GM23338 (cell line): ENCODE data around the gene ZNRF2. TPM values are rescaled to one million over a fixed set of nuclear protein-coding genes. Genes with fewer than 3 reads are reported as not detected.

Source experiments
- ATAC-seq: fragments of 200-7000 bp; cut with Tn5 transposase; 3 replicates; pipeline ENCODE4 v1.9.1; 2020
- DNase-seq: peaks from one replicate; pipeline ENCODE4 v3.0.0-alpha.2; 2015; ENCODE audit warnings: low spot score
- H2AFZ ChIP-seq: fragments of 200-600 bp; sonication (generic); 2 replicates; pipeline ENCODE4 v1.8.0; 2016; ENCODE audit warnings: antibody characterized with exemption, mild to moderate bottlenecking, moderate library complexity
- H3F3A ChIP-seq: fragments of 200-600 bp; sonication (generic); replicated peaks from 2 replicates; pipeline ENCODE4 v1.8.0; 2017; ENCODE audit warnings: antibody characterized with exemption, mixed run types, low read depth
- H3K27ac ChIP-seq: fragments of 200-600 bp; sonication (generic); 2 replicates; pipeline ENCODE4 v1.6.1; 2016; ENCODE audit warnings: low read depth
- H3K27me3 ChIP-seq: fragments of 200-600 bp; sonication (generic); 2 replicates; pipeline ENCODE4 v1.8.0; 2016; ENCODE audit warnings: mild to moderate bottlenecking, mixed run types, moderate library complexity; ENCODE audit not compliant: insufficient read depth
- H3K36me3 ChIP-seq: fragments of 200-600 bp; sonication (generic); 2 replicates; pipeline ENCODE4 v1.8.0; 2016; ENCODE audit warnings: mild to moderate bottlenecking; ENCODE audit not compliant: insufficient read depth
- H3K4me1 ChIP-seq: fragments of 200-600 bp; sonication (generic); 2 replicates; pipeline ENCODE4 v1.8.0; 2016; ENCODE audit warnings: mild to moderate bottlenecking, moderate library complexity; ENCODE audit not compliant: insufficient read depth
- H3K4me2 ChIP-seq: fragments of 200-600 bp; sonication (generic); 2 replicates; pipeline ENCODE4 v1.7.1; 2017; ENCODE audit warnings: mixed run types
- H3K4me3 ChIP-seq: fragments of 200-600 bp; sonication (generic); 2 replicates; pipeline ENCODE4 v1.6.1; 2016; ENCODE audit warnings: mixed run types
- H3K79me2 ChIP-seq: fragments of 200-600 bp; sonication (generic); replicated peaks from 2 replicates; pipeline ENCODE4 v1.8.0; 2017; ENCODE audit warnings: mild to moderate bottlenecking; ENCODE audit not compliant: insufficient read depth
- H3K9me2 ChIP-seq: fragments of 200-600 bp; sonication (generic); 2 replicates; pipeline ENCODE4 v1.8.0; 2017; ENCODE audit not compliant: insufficient read depth
- H4K20me1 ChIP-seq: fragments of 200-600 bp; sonication (generic); replicated peaks from 2 replicates; pipeline ENCODE4 v1.8.0; 2017; ENCODE audit warnings: mild to moderate bottlenecking; ENCODE audit not compliant: insufficient read depth
- H3K27ac Mint-ChIP-seq: 2 replicates; pipeline ENCODE4 v1.8.0; 2020; ENCODE audit warnings: inconsistent platforms, mild to moderate bottlenecking, moderate library complexity, mixed read lengths
- H3K27me3 Mint-ChIP-seq: 3 replicates; pipeline ENCODE4 v1.8.0; 2022; ENCODE audit warnings: low read depth, mild to moderate bottlenecking, moderate library complexity, mixed read lengths, inconsistent platforms; ENCODE audit not compliant: insufficient read depth, poor library complexity
- H3K36me3 Mint-ChIP-seq: 3 replicates; pipeline ENCODE4 v1.8.0; 2021; ENCODE audit warnings: low read depth, mild to moderate bottlenecking, inconsistent platforms, moderate library complexity, mixed read lengths
- H3K4me1 Mint-ChIP-seq: 3 replicates; pipeline ENCODE4 v1.8.0; 2020; ENCODE audit warnings: mild to moderate bottlenecking, inconsistent platforms, mixed read lengths
- H3K4me3 Mint-ChIP-seq: 3 replicates; pipeline ENCODE4 v1.8.0; 2021; ENCODE audit warnings: moderate library complexity, mild to moderate bottlenecking, inconsistent platforms, mixed read lengths
- H3K9me3 Mint-ChIP-seq: 3 replicates; pipeline ENCODE4 v1.8.0; 2020; ENCODE audit warnings: moderate library complexity, mild to moderate bottlenecking, inconsistent platforms, mixed read lengths
- CREB1 ChIP-seq: fragments of 250-450 bp; sonication (Bioruptor Pico); IDR thresholded peaks from 2 replicates; pipeline ENCODE4 v1.5.0; 2020; ENCODE audit warnings: low read depth, mild to moderate bottlenecking, moderate library complexity
- EZH2 ChIP-seq: fragments of 200-600 bp; sonication (generic); IDR thresholded peaks from one replicate; pipeline ENCODE4 v1.8.0; 2017; ENCODE audit warnings: antibody characterized with exemption, mild to moderate bottlenecking, low read depth; ENCODE audit not compliant: unreplicated experiment
- EZH2phosphoT487 ChIP-seq: fragments of 200-600 bp; sonication (generic); IDR thresholded peaks from one replicate; pipeline ENCODE4 v1.8.1; 2018; ENCODE audit warnings: antibody characterized with exemption; ENCODE audit not compliant: unreplicated experiment
- JUNB ChIP-seq: IDR thresholded peaks from one replicate; pipeline ENCODE4 v1.6.1; 2016; ENCODE audit warnings: antibody characterized with exemption; ENCODE audit not compliant: unreplicated experiment
- NANOG ChIP-seq: IDR thresholded peaks from 2 replicates; pipeline ENCODE4 v1.6.1; 2016; ENCODE audit warnings: antibody characterized with exemption, borderline replicate concordance
- POLR2AphosphoS5 ChIP-seq: IDR thresholded peaks from 2 replicates; pipeline ENCODE4 v1.6.1; 2016; ENCODE audit warnings: antibody characterized with exemption, low read depth
- STAT1 ChIP-seq: IDR thresholded peaks from one replicate; pipeline ENCODE4 v1.6.1; 2016; ENCODE audit warnings: antibody characterized with exemption; ENCODE audit not compliant: unreplicated experiment
- ZNF114 ChIP-seq: fragments of 250-450 bp; sonication (Bioruptor Pico); IDR thresholded peaks from 2 replicates; pipeline ENCODE4 v1.5.0; 2020; ENCODE audit warnings: mild to moderate bottlenecking, moderate library complexity
- ZNF331 ChIP-seq: fragments of 250-450 bp; sonication (Bioruptor Pico); IDR thresholded peaks from 2 replicates; pipeline ENCODE4 v1.5.0; 2020; ENCODE audit warnings: low read depth, mild to moderate bottlenecking, moderate library complexity
- polyA plus RNA-seq: library from polyadenylated mRNA; unstranded; fragments of >200 nt; fragmentation: Nextera tagmentation; extraction: Ambion mirVana; gene quantifications from 2 replicates; pipeline ENCODE4 v1.2.1, GENCODE V29; 2016
- total RNA-seq: library from RNA; depleted of rRNA; stranded (reverse); fragments of >200 nt; shearing (Covaris generic); gene quantifications from 2 replicates; pipeline ENCODE4 v1.2.3, GENCODE V29; 2014
- TF ChIP-seq, protein P1 (sequence below): IDR thresholded peaks from one replicate; pipeline ENCODE4 v1.6.1; 2018; ENCODE audit warnings: antibody characterized with exemption; ENCODE audit not compliant: unreplicated experiment
- TF ChIP-seq, protein P2 (sequence below): IDR thresholded peaks from 2 replicates; pipeline ENCODE4 v1.6.1; 2016; ENCODE audit warnings: antibody characterized with exemption
- TF ChIP-seq, protein P3 (sequence below): fragments of 250-450 bp; sonication (Bioruptor Pico); IDR thresholded peaks from 2 replicates; pipeline ENCODE4 v1.5.0; 2020; ENCODE audit warnings: mild to moderate bottlenecking, moderate library complexity
- TF ChIP-seq, protein P4 (sequence below), 2 experiments: fragments of 200-600 bp in 1 of 2; sonication (generic) in 1 of 2; conservative IDR thresholded peaks; 2 replicates each; pipeline versions ENCODE4 v1.5.1 to v1.6.1; 2016 to 2017; ENCODE audit warnings: antibody characterized with exemption in 2 of 2, low read depth in 2 of 2, mild to moderate bottlenecking in 2 of 2, moderate library complexity in 1 of 2

ZNRF2 gene
- total and polyA plus RNA-seq, 2 experiments from 2014 or later, result 6.0 to 34.7 TPM

DNA sequence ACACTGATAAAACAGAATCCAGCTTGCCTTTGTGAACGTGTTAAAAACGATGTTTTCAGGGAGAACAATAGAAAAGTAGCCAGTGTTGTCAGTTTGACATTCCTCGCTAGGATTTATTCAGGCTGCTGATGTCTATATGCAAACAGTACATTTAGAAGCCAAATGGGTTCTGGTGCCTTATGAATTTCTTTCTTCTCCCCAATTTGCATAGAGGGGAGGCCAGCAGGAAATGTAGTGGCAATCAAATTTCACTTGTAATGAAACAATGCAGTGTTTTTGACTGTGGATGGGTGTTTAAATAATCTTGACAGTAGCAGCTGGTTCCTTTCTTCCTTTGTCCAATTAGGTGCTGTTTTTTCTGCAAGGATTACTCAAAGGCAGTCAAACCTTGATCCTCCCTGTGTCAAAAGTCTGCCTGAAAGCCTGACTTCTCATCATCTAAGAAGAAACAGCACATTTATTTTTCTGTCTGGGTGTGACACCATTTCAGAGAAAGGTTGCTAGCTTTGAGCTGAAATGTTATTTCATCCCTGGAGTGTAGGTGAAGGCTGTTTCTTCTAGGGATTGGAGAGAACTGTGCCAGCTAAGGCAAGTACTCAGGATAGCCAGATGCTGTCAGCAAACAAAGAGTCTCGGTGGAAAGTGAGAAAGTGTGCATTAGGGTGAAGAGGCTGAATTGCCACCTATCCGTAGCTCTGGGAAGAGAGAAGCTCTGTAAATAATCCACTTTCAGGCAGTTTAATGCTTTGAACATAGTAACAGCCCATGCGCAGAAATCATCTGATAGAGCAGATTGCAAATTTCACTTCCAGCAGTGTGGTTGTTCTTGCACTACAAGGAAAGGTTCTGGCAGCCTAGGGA, 36.6 kb upstream of the ZNRF2 start:
- no peak for ATAC-seq
- H3K4me3 Mint-ChIP-seq, result no peak overlapping the region
- TF ChIP-seq JUNB (no peak), POLR2AphosphoS5 (no peak), ZNF331 (CRISPR knock-in tag) (no peak), EZH2phosphoT487 (no peak), STAT1 (no peak), ZNF114 (CRISPR knock-in tag) (no peak), EZH2 (no peak), CREB1 (no peak), NANOG (no peak)
- TF ChIP-seq, protein P1, sequence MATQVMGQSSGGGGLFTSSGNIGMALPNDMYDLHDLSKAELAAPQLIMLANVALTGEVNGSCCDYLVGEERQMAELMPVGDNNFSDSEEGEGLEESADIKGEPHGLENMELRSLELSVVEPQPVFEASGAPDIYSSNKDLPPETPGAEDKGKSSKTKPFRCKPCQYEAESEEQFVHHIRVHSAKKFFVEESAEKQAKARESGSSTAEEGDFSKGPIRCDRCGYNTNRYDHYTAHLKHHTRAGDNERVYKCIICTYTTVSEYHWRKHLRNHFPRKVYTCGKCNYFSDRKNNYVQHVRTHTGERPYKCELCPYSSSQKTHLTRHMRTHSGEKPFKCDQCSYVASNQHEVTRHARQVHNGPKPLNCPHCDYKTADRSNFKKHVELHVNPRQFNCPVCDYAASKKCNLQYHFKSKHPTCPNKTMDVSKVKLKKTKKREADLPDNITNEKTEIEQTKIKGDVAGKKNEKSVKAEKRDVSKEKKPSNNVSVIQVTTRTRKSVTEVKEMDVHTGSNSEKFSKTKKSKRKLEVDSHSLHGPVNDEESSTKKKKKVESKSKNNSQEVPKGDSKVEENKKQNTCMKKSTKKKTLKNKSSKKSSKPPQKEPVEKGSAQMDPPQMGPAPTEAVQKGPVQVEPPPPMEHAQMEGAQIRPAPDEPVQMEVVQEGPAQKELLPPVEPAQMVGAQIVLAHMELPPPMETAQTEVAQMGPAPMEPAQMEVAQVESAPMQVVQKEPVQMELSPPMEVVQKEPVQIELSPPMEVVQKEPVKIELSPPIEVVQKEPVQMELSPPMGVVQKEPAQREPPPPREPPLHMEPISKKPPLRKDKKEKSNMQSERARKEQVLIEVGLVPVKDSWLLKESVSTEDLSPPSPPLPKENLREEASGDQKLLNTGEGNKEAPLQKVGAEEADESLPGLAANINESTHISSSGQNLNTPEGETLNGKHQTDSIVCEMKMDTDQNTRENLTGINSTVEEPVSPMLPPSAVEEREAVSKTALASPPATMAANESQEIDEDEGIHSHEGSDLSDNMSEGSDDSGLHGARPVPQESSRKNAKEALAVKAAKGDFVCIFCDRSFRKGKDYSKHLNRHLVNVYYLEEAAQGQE, result no peak
- TF ChIP-seq, protein P2, sequence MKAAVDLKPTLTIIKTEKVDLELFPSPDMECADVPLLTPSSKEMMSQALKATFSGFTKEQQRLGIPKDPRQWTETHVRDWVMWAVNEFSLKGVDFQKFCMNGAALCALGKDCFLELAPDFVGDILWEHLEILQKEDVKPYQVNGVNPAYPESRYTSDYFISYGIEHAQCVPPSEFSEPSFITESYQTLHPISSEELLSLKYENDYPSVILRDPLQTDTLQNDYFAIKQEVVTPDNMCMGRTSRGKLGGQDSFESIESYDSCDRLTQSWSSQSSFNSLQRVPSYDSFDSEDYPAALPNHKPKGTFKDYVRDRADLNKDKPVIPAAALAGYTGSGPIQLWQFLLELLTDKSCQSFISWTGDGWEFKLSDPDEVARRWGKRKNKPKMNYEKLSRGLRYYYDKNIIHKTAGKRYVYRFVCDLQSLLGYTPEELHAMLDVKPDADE, result no peak
- TF ChIP-seq, protein P3, sequence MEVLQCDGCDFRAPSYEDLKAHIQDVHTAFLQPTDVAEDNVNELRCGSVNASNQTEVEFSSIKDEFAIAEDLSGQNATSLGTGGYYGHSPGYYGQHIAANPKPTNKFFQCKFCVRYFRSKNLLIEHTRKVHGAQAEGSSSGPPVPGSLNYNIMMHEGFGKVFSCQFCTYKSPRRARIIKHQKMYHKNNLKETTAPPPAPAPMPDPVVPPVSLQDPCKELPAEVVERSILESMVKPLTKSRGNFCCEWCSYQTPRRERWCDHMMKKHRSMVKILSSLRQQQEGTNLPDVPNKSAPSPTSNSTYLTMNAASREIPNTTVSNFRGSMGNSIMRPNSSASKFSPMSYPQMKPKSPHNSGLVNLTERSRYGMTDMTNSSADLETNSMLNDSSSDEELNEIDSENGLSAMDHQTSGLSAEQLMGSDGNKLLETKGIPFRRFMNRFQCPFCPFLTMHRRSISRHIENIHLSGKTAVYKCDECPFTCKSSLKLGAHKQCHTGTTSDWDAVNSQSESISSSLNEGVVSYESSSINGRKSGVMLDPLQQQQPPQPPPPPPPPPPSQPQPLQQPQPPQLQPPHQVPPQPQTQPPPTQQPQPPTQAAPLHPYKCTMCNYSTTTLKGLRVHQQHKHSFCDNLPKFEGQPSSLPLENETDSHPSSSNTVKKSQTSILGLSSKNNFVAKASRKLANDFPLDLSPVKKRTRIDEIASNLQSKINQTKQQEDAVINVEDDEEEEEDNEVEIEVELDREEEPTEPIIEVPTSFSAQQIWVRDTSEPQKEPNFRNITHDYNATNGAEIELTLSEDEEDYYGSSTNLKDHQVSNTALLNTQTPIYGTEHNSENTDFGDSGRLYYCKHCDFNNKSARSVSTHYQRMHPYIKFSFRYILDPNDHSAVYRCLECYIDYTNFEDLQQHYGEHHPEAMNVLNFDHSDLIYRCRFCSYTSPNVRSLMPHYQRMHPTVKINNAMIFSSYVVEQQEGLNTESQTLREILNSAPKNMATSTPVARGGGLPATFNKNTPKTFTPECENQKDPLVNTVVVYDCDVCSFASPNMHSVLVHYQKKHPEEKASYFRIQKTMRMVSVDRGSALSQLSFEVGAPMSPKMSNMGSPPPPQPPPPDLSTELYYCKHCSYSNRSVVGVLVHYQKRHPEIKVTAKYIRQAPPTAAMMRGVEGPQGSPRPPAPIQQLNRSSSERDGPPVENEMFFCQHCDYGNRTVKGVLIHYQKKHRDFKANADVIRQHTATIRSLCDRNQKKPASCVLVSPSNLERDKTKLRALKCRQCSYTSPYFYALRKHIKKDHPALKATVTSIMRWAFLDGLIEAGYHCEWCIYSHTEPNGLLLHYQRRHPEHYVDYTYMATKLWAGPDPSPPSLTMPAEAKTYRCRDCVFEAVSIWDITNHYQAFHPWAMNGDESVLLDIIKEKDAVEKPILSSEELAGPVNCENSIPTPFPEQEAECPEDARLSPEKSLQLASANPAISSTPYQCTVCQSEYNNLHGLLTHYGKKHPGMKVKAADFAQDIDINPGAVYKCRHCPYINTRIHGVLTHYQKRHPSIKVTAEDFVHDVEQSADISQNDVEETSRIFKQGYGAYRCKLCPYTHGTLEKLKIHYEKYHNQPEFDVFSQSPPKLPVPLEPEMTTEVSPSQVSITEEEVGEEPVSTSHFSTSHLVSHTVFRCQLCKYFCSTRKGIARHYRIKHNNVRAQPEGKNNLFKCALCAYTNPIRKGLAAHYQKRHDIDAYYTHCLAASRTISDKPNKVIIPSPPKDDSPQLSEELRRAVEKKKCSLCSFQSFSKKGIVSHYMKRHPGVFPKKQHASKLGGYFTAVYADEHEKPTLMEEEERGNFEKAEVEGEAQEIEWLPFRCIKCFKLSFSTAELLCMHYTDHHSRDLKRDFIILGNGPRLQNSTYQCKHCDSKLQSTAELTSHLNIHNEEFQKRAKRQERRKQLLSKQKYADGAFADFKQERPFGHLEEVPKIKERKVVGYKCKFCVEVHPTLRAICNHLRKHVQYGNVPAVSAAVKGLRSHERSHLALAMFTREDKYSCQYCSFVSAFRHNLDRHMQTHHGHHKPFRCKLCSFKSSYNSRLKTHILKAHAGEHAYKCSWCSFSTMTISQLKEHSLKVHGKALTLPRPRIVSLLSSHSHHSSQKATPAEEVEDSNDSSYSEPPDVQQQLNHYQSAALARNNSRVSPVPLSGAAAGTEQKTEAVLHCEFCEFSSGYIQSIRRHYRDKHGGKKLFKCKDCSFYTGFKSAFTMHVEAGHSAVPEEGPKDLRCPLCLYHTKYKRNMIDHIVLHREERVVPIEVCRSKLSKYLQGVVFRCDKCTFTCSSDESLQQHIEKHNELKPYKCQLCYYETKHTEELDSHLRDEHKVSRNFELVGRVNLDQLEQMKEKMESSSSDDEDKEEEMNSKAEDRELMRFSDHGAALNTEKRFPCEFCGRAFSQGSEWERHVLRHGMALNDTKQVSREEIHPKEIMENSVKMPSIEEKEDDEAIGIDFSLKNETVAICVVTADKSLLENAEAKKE (CRISPR knock-in tag), result no peak
- TF ChIP-seq, protein P4, sequence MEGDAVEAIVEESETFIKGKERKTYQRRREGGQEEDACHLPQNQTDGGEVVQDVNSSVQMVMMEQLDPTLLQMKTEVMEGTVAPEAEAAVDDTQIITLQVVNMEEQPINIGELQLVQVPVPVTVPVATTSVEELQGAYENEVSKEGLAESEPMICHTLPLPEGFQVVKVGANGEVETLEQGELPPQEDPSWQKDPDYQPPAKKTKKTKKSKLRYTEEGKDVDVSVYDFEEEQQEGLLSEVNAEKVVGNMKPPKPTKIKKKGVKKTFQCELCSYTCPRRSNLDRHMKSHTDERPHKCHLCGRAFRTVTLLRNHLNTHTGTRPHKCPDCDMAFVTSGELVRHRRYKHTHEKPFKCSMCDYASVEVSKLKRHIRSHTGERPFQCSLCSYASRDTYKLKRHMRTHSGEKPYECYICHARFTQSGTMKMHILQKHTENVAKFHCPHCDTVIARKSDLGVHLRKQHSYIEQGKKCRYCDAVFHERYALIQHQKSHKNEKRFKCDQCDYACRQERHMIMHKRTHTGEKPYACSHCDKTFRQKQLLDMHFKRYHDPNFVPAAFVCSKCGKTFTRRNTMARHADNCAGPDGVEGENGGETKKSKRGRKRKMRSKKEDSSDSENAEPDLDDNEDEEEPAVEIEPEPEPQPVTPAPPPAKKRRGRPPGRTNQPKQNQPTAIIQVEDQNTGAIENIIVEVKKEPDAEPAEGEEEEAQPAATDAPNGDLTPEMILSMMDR (conservative IDR thresholded peaks at IDR 0.05; ENCODE audit: low read depth in 2 of 2), result no peak
- Histone ChIP-seq H3K36me3 (no peaks in the 10 kb centered on the region), H3K4me1 (no peaks in the 10 kb centered on the region), H3K4me2 (no peak overlapping the region), H4K20me1 (no peaks in the 10 kb centered on the region), H3K27ac (no peak overlapping the region), H2AFZ (no peak overlapping the region), H3K79me2 (no peaks in the 10 kb centered on the region), H3K27me3 (no peaks in the 10 kb centered on the region), H3F3A (no peaks in the 10 kb centered on the region), H3K9me2 (no peaks in the 10 kb centered on the region; the same call in 1 of the 2 replicates), H3K4me3 (no peak overlapping the region)
- H3K36me3 Mint-ChIP-seq, result no peaks in the 10 kb centered on the region
- DNase-seq, result no peak
- no peak overlapping the region for H3K27ac Mint-ChIP-seq
- H3K4me1 Mint-ChIP-seq, result peaks cover 13% of the 10 kb centered on the region; the same call in 2 of the 3 replicates
- peaks cover 2% of the 10 kb centered on the region for H3K27me3 Mint-ChIP-seq
- no peaks in the 10 kb centered on the region; the same call in 2 of the 3 replicates for H3K9me3 Mint-ChIP-seq
